Spinal cord (tissue), 10 donors: ENCODE data around the gene FOXO1. TPM values are rescaled to one million over a fixed set of nuclear protein-coding genes. Genes with fewer than 3 reads are reported as not detected.

Experiments
- DNase-seq, 6 donors: peaks; one replicate each; pipeline versions ENCODE4 v3.0.0 to v3.0.0-alpha.2; 2013 to 2015; ENCODE audit warnings: low spot score in 6 of 6, low read depth in 4 of 6
- H3K27ac ChIP-seq: one replicate; pipeline ENCODE4 v1.5.1; 2013; ENCODE audit warnings: low read depth, low read length, control low read depth
- H3K27me3 ChIP-seq: one replicate; pipeline ENCODE4 v1.6.1; 2013; ENCODE audit warnings: low read length; ENCODE audit not compliant: control insufficient read depth, insufficient read depth
- H3K36me3 ChIP-seq: one replicate; pipeline ENCODE4 v1.6.1; 2013; ENCODE audit warnings: low read length; ENCODE audit not compliant: control insufficient read depth, insufficient read depth
- H3K4me1 ChIP-seq: one replicate; pipeline ENCODE4 v1.6.1; 2013; ENCODE audit warnings: low read length; ENCODE audit not compliant: control insufficient read depth, insufficient read depth
- H3K4me3 ChIP-seq: one replicate; pipeline ENCODE4 v1.5.1; 2013; ENCODE audit warnings: low read depth, low read length, control low read depth
- H3K9me3 ChIP-seq: one replicate; pipeline ENCODE4 v1.6.1; 2013; ENCODE audit warnings: low read length; ENCODE audit not compliant: control insufficient read depth, insufficient read depth
- WGBS: methylation state at CpG from one replicate; pipeline ENCODE4 v1.1.5; 2013; ENCODE audit warnings: missing lambda C conversion rate; ENCODE audit not compliant: insufficient coverage; 5-methylcytosine and 5-hydroxymethylcytosine counted together
- polyA plus RNA-seq, 2 donors: library from polyadenylated mRNA; unstranded; fragments of 120-200 nt; gene quantifications; one replicate each; pipeline ENCODE4 v1.2.1, GENCODE V29; 2013; ENCODE audit not compliant: insufficient read length in 2 of 2
- total RNA-seq, 2 donors: library from RNA; depleted of rRNA in 1 of 2; stranded (reverse); fragments of 120-200 nt in 1 of 2; fragments of >200 nt in 1 of 2; gene quantifications; one replicate each; pipeline versions ENCODE4 v1.2.3 to v1.2.4, GENCODE V29; 2013 to 2014
- donor health status: healthy.

Gene FOXO1
- total and polyA plus RNA-seq, 4 donors = 10.8 to 39.1 (median 19.6) TPM

GRCh38 chr13:40681341-40682146, 15.1 kb upstream of the FOXO1 start:
- WGBS = 75% methylated on average over 6 of the region's 7 CpGs
- H3K27me3 ChIP-seq = no peaks in the 10 kb centered on the region
- peaks cover 3% of the 10 kb centered on the region for H3K4me1 ChIP-seq
- H3K27ac ChIP-seq = no peak overlapping the region
- no peaks in the 10 kb centered on the region for H3K9me3 ChIP-seq
- H3K36me3 ChIP-seq = no peaks in the 10 kb centered on the region
- peak in 1 of 6 donors; percentile 7 for DNase-seq
- no peak overlapping the region for H3K4me3 ChIP-seq

GRCh38 chr13:40680659-40681323, 14.3 kb upstream of the FOXO1 start:
- no peak overlapping the region for H3K27ac ChIP-seq
- no peak overlapping the region for H3K4me3 ChIP-seq

GRCh38 chr13:40679480-40679985, 13.1 kb upstream of the FOXO1 start:
- no peaks in the 10 kb centered on the region for H3K27me3 ChIP-seq

More at GRCh38 chr13:40680659-40681323, 14.3 kb upstream of the FOXO1 start:
- Histone ChIP-seq H3K36me3 (no peaks in the 10 kb centered on the region), H3K9me3 (no peaks in the 10 kb centered on the region), H3K27me3 (no peaks in the 10 kb centered on the region), H3K4me1 (peaks cover 3% of the 10 kb centered on the region)
- DNase-seq = no peak
- 78% methylated on average over 5 of the region's 7 CpGs for WGBS

GRCh38 chr13:40677064-40677463, 10.6 kb upstream of the FOXO1 start:
- DNase-seq = no peak

More at GRCh38 chr13:40679480-40679985, 13.1 kb upstream of the FOXO1 start:
- Histone ChIP-seq H3K27ac (no peak overlapping the region), H3K9me3 (no peaks in the 10 kb centered on the region), H3K4me1 (peaks cover 3% of the 10 kb centered on the region), H3K4me3 (no peak overlapping the region), H3K36me3 (no peaks in the 10 kb centered on the region)
- no peak for DNase-seq
- 83% methylated on average over 4 of the region's 6 CpGs for WGBS

GRCh38 chr13:40676007-40676406, 9.6 kb upstream of the FOXO1 start:
- no peaks in the 10 kb centered on the region for H3K9me3 ChIP-seq
- no peak for DNase-seq
- H3K36me3 ChIP-seq = no peaks in the 10 kb centered on the region
- H3K27me3 ChIP-seq = no peaks in the 10 kb centered on the region
- WGBS = no CpG with 5 or more reads among the region's 2 CpGs
- H3K4me3 ChIP-seq = no peak overlapping the region
- no peak overlapping the region for H3K27ac ChIP-seq
- no peaks in the 10 kb centered on the region for H3K4me1 ChIP-seq

More at GRCh38 chr13:40677064-40677463, 10.6 kb upstream of the FOXO1 start:
- no peaks in the 10 kb centered on the region for H3K27me3 ChIP-seq
- H3K36me3 ChIP-seq = no peaks in the 10 kb centered on the region
- WGBS = no CpG with 5 or more reads among the region's 4 CpGs
- H3K4me1 ChIP-seq = no peaks in the 10 kb centered on the region
- no peak overlapping the region for H3K4me3 ChIP-seq
- H3K9me3 ChIP-seq = no peaks in the 10 kb centered on the region
- H3K27ac ChIP-seq = no peak overlapping the region

GRCh38 chr13:40673414-40673813, 7.0 kb upstream of the FOXO1 start:
- H3K36me3 ChIP-seq = no peaks in the 10 kb centered on the region
- no peak overlapping the region for H3K4me3 ChIP-seq
- no peaks in the 10 kb centered on the region for H3K9me3 ChIP-seq
- peaks cover 5% of the 10 kb centered on the region for H3K27me3 ChIP-seq
- no peak overlapping the region for H3K27ac ChIP-seq
- H3K4me1 ChIP-seq = no peaks in the 10 kb centered on the region
- DNase-seq = no peak

- WGBS = no CpG with 5 or more reads among the region's 4 CpGs
- Histone ChIP-seq H3K9me3 (no peaks in the 10 kb centered on the region), H3K4me3 (no peak overlapping the region), H3K27ac (no peak overlapping the region), H3K4me1 (no peaks in the 10 kb centered on the region), H3K27me3 (peaks cover 8% of the 10 kb centered on the region), H3K36me3 (no peaks in the 10 kb centered on the region)
- DNase-seq = no peak
These were observed 6.4 kb upstream of the FOXO1 start for GRCh38 chr13:40672765-40673397.

GRCh38 chr13:40671956-40672764, 5.7 kb upstream of the FOXO1 start:
- H3K4me3 ChIP-seq = no peak overlapping the region
- WGBS = no CpG with 5 or more reads among the region's 1 CpG
- H3K4me1 ChIP-seq = peaks cover 6% of the 10 kb centered on the region
- H3K36me3 ChIP-seq = no peaks in the 10 kb centered on the region
- H3K27me3 ChIP-seq = peaks cover 14% of the 10 kb centered on the region
- DNase-seq = peak in 1 of 6 donors; percentile 67
- H3K27ac ChIP-seq = no peak overlapping the region
- no peaks in the 10 kb centered on the region for H3K9me3 ChIP-seq

- no peak overlapping the region for H3K4me3 ChIP-seq
- no CpG with 5 or more reads among the region's 2 CpGs for WGBS
- no peaks in the 10 kb centered on the region for H3K36me3 ChIP-seq
- no peak for DNase-seq
- H3K4me1 ChIP-seq = peaks cover 12% of the 10 kb centered on the region
- no peaks in the 10 kb centered on the region for H3K9me3 ChIP-seq
- peaks cover 18% of the 10 kb centered on the region for H3K27me3 ChIP-seq
- H3K27ac ChIP-seq = no peak overlapping the region
These were observed 3.9 kb upstream of the FOXO1 start for GRCh38 chr13:40670307-40670706.
